MM.1S (cell line): ENCODE results near the gene FADS3.

Experiments used
- EZH2 ChIP-seq: fragments of 300-600 bp; sonication (generic); optimal IDR thresholded peaks from 2 replicates; pipeline ENCODE3; 2017; ENCODE audit warnings: low read depth, mild to moderate bottlenecking, antibody characterized with exemption, low read length, mixed read lengths
- TF ChIP-seq, protein P1 (sequence below): fragments of 300-600 bp; sonication (generic); IDR thresholded peaks from 2 replicates; pipeline ENCODE4 v1.5.1; 2016; ENCODE audit warnings: antibody characterized with exemption, low read length, mixed read lengths

DNA sequence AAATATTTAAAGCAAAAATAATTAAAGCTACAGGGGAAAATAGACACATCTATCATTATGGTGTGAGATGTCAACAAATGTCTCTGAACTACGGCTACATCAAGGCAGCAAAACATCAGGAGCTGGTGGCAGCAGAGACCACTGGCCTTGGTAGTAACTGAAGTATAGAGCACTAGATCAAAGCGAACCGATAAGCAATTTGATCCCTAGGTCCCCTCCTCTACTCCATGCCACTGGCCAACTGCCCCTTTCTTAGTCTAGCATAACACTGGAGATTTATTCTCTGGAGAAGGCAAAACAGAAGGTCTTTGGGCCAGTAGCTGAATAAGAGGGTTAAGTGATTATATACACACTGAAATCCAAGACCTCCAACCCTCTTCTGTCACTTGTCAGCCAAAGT lies 39.6 kb upstream of the FADS3 start:
- TF ChIP-seq, protein P1, sequence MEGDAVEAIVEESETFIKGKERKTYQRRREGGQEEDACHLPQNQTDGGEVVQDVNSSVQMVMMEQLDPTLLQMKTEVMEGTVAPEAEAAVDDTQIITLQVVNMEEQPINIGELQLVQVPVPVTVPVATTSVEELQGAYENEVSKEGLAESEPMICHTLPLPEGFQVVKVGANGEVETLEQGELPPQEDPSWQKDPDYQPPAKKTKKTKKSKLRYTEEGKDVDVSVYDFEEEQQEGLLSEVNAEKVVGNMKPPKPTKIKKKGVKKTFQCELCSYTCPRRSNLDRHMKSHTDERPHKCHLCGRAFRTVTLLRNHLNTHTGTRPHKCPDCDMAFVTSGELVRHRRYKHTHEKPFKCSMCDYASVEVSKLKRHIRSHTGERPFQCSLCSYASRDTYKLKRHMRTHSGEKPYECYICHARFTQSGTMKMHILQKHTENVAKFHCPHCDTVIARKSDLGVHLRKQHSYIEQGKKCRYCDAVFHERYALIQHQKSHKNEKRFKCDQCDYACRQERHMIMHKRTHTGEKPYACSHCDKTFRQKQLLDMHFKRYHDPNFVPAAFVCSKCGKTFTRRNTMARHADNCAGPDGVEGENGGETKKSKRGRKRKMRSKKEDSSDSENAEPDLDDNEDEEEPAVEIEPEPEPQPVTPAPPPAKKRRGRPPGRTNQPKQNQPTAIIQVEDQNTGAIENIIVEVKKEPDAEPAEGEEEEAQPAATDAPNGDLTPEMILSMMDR, result no peak
- TF ChIP-seq EZH2, result no peak
